Prostate gland (tissue), 2 donors: ENCODE data around the gene APOOL. TPM values are rescaled to one million over a fixed set of nuclear protein-coding genes. Genes with fewer than 3 reads are reported as not detected.

Experiments
- DNase-seq: peaks from one replicate; pipeline ENCODE4 v3.0.0-alpha.2; 2019; ENCODE audit warnings: low spot score
- H3K27ac ChIP-seq, 2 donors: fragments of 200-600 bp; sonication (generic); 2 replicates each; pipeline ENCODE4 v1.5.1; 2017 to 2019
- H3K27me3 ChIP-seq: fragments of 200-600 bp; sonication (generic); replicated peaks from 2 replicates; pipeline ENCODE4 v1.5.1; 2019; ENCODE audit not compliant: insufficient read depth
- H3K36me3 ChIP-seq, 2 donors: fragments of 200-600 bp; sonication (generic); 1 replicate in 1 of 2; 2 replicates in 1 of 2; pipeline versions ENCODE4 v1.5.1 to v1.8.1; 2017 to 2019
- H3K4me1 ChIP-seq: fragments of 200-600 bp; sonication (generic); replicated peaks from 2 replicates; pipeline ENCODE4 v1.5.1; 2019
- H3K4me3 ChIP-seq, 2 donors: fragments of 200-600 bp; sonication (generic); 2 replicates each; pipeline ENCODE4 v1.5.1; 2017 to 2019
- H3K9me3 ChIP-seq: fragments of 200-600 bp; sonication (generic); 2 replicates; pipeline ENCODE4 v1.5.1; 2017
- CTCF ChIP-seq, 4 experiments: fragments of 200-600 bp in 2 of 4; fragments of 450-650 bp in 2 of 4; sonication (generic) in 2 of 4; IDR thresholded peaks; 1 replicate in 3 of 4; 2 replicates in 1 of 4; pipeline ENCODE4 v1.5.1; 2016 to 2019; ENCODE audit warnings: antibody characterized with exemption in 4 of 4, mild to moderate bottlenecking in 2 of 4, moderate library complexity in 2 of 4
- POLR2A ChIP-seq: fragments of 450-650 bp; IDR thresholded peaks from one replicate; pipeline ENCODE4 v1.6.1; 2016; ENCODE audit warnings: antibody characterized with exemption, mild to moderate bottlenecking
- POLR2AphosphoS5 ChIP-seq: sonication (generic); formaldehyde crosslinking; IDR thresholded peaks from one replicate; pipeline ENCODE4 v1.6.1; 2017; ENCODE audit warnings: antibody characterized with exemption
- WGBS: methylation state at CpG from one replicate; pipeline ENCODE4 v1.1.5; 2018; 5-methylcytosine and 5-hydroxymethylcytosine counted together
- intact Hi-C: fragments of 100-400 bp; cut with DNase I; formaldehyde crosslinking; loops from one replicate; pipeline ENCODE4 v1.14.2; 2022
- total RNA-seq, 2 donors: library from RNA; depleted of rRNA; stranded (reverse); fragments of >200 nt; gene quantifications; one replicate each; pipeline ENCODE4 v1.1.0, GENCODE V29; 2016

APOOL gene
- total RNA-seq, 2 donors from 2014 or later: 9.9 to 10.8 TPM

GRCh38 chrX:85139422-85139821 lies 135.7 kb downstream of the APOOL start:
- intact Hi-C loops: no loop called here
- 71% methylated on average over 1 of the region's 1 CpG for WGBS
- Histone ChIP-seq H3K9me3 (no peaks in the 10 kb centered on the region), H3K4me3 (no peak overlapping the region), H3K27me3 (no peaks in the 10 kb centered on the region), H3K36me3 (no peaks in the 10 kb centered on the region), H3K4me1 (no peaks in the 10 kb centered on the region), H3K27ac (no peak overlapping the region)
- TF ChIP-seq CTCF (IDR thresholded peaks at IDR 0.05): no peak
- no peak for TF ChIP-seq POLR2A
- no peak for TF ChIP-seq POLR2AphosphoS5
- DNase-seq: no peak

- DNase-seq: no peak
- Histone ChIP-seq H3K27ac (no peak overlapping the region), H3K4me3 (no peak overlapping the region), H3K36me3 (no peaks in the 10 kb centered on the region), H3K9me3 (no peaks in the 10 kb centered on the region), H3K4me1 (no peaks in the 10 kb centered on the region), H3K27me3 (no peaks in the 10 kb centered on the region)
- TF ChIP-seq POLR2A (no peak), CTCF (IDR thresholded peaks at IDR 0.05) (no peak), POLR2AphosphoS5 (no peak)
- WGBS: 79% methylated on average over 1 of the region's 1 CpG
- intact Hi-C loops: no loop called here
Measured at GRCh38 chrX:85140964-85141363, 137.3 kb downstream of the APOOL start.

Other genes starting within 250 kb of the APOOL start
- gene SATL1, start 239.9 kb downstream of the APOOL start, total RNA-seq: under 1 TPM in 1 of 2 donors, not detected in 1; 0.80 TPM
- gene ZNF711, start 240.1 kb downstream of the APOOL start, total RNA-seq: 10 to 100 TPM in 1 of 2 donors, 1 to 10 TPM in 1; 2.2 to 75.2 TPM